CD1c-positive myeloid dendritic cell (primary cell): ENCODE results near the gene LCE4A.

Experiments
- DNase-seq: peaks from one replicate; pipeline ENCODE4 v3.0.0-alpha.2; 2016; ENCODE audit errors: extremely low spot score

Gene LCE4A

GRCh38 chr1:152745765-152746444 lies 37.9 kb downstream of the LCE4A start:
- no peak for DNase-seq

GRCh38 chr1:152747831-152748230 lies 39.9 kb downstream of the LCE4A start:
- DNase-seq: no peak

- DNase-seq: no peak
Measured at GRCh38 chr1:152752225-152752624, 44.3 kb downstream of the LCE4A start.

GRCh38 chr1:152753586-152753985 lies 45.6 kb downstream of the LCE4A start:
- no peak for DNase-seq

GRCh38 chr1:152756872-152757271 lies 48.9 kb downstream of the LCE4A start:
- no peak for DNase-seq

GRCh38 chr1:152757747-152758146 lies 49.8 kb downstream of the LCE4A start, which contains the start of gene KPRP:
Gene KPRP, plus strand, starts transcription at chr1:152758025. Its CDS starts 1,564 bp downstream, at chr1:152759589.
- DNase-seq: no peak

- DNase-seq: no peak
Measured at GRCh38 chr1:152758636-152759035, 50.7 kb downstream of the LCE4A start.
